NB4 (cell line): ENCODE measurements around the gene MYEOV.

ENCODE experiments used
- DNase-seq: peaks from one replicate; pipeline ENCODE4 v3.0.0; 2010; ENCODE audit warnings: low read depth
- H3K4me3 ChIP-seq: one replicate; pipeline ENCODE4 v1.5.1; 2011; ENCODE audit warnings: mild to moderate bottlenecking, low read depth, low read length, moderate library complexity
- MYC ChIP-seq: IDR thresholded peaks from 2 replicates; pipeline ENCODE4 v1.6.1; 2011; ENCODE audit warnings: low read depth, low read length
- POLR2A ChIP-seq: IDR thresholded peaks from 2 replicates; pipeline ENCODE4 v1.6.1; 2011; ENCODE audit warnings: mild to moderate bottlenecking; ENCODE audit not compliant: insufficient read length; ENCODE audit errors: extremely low read depth
- TF ChIP-seq, protein P1 (sequence below): IDR thresholded peaks from one replicate; pipeline ENCODE4 v1.5.1; 2012; ENCODE audit warnings: low read depth, low read length
- TF ChIP-seq, protein P2 (sequence below): IDR thresholded peaks from 2 replicates; pipeline ENCODE4 v1.6.1; 2011; ENCODE audit warnings: low read depth, low read length

MYEOV gene

DNA sequence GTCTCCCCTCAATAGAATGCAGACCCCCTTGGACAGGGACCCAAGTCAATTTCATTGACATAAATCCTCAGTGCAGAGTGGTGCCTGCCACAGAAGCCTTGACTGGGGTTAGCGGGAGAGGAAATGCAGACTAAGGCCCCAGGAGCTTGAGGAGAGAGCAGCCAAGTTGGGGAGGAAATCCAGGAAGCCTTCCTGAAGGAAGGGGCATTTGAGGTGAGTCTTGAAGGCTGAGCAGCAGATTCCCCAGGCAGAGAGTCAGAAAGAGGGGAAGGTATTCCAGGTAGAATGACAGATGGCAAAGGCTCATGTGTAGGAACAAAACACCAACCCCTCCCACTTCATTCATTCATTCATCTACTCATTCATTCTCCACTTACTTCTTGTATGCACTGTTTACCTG, 10.3 kb downstream of the MYEOV start:
- DNase-seq = no peak
- H3K4me3 ChIP-seq = no peak overlapping the region
- TF ChIP-seq MYC (no peak), POLR2A (no peak)
- TF ChIP-seq, protein P1, sequence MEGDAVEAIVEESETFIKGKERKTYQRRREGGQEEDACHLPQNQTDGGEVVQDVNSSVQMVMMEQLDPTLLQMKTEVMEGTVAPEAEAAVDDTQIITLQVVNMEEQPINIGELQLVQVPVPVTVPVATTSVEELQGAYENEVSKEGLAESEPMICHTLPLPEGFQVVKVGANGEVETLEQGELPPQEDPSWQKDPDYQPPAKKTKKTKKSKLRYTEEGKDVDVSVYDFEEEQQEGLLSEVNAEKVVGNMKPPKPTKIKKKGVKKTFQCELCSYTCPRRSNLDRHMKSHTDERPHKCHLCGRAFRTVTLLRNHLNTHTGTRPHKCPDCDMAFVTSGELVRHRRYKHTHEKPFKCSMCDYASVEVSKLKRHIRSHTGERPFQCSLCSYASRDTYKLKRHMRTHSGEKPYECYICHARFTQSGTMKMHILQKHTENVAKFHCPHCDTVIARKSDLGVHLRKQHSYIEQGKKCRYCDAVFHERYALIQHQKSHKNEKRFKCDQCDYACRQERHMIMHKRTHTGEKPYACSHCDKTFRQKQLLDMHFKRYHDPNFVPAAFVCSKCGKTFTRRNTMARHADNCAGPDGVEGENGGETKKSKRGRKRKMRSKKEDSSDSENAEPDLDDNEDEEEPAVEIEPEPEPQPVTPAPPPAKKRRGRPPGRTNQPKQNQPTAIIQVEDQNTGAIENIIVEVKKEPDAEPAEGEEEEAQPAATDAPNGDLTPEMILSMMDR = no peak
- TF ChIP-seq, protein P2, sequence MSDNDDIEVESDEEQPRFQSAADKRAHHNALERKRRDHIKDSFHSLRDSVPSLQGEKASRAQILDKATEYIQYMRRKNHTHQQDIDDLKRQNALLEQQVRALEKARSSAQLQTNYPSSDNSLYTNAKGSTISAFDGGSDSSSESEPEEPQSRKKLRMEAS = no peak

DNA sequence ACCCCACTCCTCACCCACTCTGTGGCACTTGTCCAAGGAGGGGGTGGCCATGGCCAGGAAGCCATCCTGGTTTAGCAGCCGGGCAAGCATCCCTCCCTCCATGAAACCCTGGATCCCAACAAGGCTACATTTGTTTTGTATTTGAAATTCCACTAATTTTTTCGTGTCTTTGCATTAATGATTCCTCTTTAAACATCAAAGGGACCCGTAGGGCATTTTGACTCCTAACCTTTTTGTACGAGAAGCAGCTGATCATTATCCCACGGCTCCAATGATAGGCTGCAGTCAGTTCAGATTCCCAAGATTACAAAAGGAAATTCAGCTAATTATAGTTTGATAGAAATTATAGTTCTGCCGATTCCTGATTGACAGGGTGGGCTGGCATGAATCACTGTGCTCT, 10.7 kb downstream of the MYEOV start:
- TF ChIP-seq, protein P1 = no peak
- TF ChIP-seq, protein P2 = no peak
- no peak for TF ChIP-seq POLR2A
- no peak for TF ChIP-seq MYC
- H3K4me3 ChIP-seq = no peak overlapping the region
- no peak for DNase-seq

DNA sequence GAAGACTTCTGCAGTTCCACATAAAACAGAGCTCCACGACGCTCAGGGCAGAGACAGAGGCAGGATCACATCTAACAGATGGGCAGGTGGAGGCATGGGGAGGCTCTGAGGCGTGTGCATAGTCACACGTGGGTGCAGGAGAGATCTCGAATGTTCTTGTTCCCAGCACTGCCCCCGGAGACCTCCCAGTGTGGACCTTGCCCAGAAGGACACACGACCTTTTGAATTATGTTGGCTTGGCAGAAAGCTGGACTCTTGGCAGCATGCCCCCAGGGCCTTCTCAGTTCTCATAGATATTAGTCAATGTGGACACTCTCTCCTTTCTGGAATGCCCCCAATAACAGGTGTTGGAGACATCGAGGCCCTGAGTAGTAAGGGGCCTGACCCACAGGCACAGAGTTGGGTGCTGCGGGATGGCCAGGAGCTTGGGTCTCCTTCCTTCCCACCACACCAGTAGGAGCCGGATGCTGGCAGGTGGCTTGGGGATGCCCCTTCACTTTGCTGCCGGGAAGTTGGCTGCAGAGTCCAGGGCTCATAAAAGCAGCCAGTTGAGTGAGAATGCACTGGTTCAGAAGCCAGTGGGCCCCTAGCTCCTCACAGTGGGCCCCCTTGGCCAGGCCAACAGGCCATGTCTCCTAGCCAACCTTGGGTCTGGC, 12.1 kb downstream of the MYEOV start:
- no peak for DNase-seq
- H3K4me3 ChIP-seq = no peak overlapping the region
- no peak for TF ChIP-seq MYC
- TF ChIP-seq, protein P1 = no peak
- TF ChIP-seq, protein P2 = no peak
- TF ChIP-seq POLR2A = no peak

DNA sequence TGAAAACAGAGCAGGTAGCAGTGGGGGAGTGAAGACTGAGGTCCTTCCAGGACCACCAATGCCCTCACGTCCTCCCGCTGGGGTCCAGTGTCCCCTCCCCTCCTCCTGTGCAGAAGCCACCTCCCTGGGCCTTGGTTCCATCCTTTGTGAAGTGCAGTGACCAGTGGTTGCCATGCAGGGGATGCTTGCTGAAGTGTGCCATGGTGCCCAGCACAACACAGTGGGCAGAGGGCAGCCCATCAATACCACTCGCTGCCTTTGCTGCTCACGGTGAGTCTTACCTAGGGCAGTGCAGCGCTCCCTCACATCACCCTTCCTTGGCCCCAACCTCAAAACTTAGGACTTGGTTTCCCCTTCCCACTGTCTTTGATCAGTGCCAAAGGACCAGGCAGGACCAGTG, 12.9 kb downstream of the MYEOV start:
- H3K4me3 ChIP-seq = no peak overlapping the region
- TF ChIP-seq, protein P1 = no peak
- TF ChIP-seq POLR2A = no peak
- no peak for TF ChIP-seq MYC
- TF ChIP-seq, protein P2 = no peak
- no peak for DNase-seq

DNA sequence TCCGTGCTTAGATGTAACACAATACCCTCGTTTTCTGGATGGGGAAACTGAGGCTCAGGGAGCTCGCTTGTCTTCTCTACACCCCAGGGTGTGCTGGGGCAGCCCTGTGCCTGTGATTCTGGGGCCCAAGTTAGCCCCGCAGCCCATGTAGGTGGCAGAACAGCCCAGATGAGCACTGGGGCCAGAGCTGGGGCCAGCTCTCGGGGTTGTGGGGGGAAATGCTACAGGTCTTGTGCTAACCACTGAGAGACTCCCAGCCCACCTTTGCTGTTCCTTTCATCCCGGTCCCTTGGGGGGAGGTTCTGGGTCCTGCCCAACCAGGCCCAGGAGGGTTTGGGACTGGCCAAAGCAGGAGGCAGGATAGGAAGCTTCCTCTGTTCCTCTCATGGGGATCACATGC, 13.5 kb downstream of the MYEOV start:
- TF ChIP-seq, protein P2 = no peak
- no peak for TF ChIP-seq POLR2A
- no peak for TF ChIP-seq MYC
- TF ChIP-seq, protein P1 = no peak
- DNase-seq = no peak
- no peak overlapping the region for H3K4me3 ChIP-seq

DNA sequence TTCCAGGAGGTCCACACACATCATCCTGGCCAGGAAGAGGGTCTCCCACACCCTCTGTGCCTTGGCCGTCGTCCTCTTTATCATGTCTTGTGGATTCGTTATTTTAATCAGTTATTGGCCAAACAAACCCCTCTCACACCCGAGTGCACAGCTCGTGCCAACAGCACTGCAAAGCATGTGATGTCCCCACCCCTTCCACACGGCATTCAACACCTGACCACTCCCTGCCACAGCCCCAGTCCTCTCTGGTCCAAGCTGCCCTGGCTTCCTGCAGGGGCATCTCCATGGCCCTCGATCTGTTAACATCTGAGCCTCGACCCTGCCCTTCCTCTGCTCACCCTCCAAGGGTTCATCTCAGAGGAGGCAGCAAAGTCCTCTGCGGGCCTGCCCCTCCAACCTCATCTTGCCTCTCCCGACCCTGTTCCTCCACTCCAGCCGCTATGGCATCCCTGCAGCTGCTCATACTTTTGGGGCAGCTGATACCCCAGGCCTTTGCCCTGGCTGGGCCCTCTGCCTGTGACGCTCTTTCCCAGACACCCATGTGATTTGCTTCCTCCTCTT, 14.0 kb downstream of the MYEOV start:
- DNase-seq = no peak
- TF ChIP-seq, protein P1 = no peak
- TF ChIP-seq POLR2A (no peak), MYC (no peak)
- TF ChIP-seq, protein P2 = no peak
- no peak overlapping the region for H3K4me3 ChIP-seq
